GM12801 (cell line): ENCODE results near the gene AATK.

Experiments
- CTCF ChIP-seq: IDR thresholded peaks from one replicate; pipeline ENCODE4 v1.5.1; 2011; ENCODE audit warnings: control low read depth; ENCODE audit not compliant: insufficient read length; ENCODE audit errors: extremely low read depth

Gene AATK

DNA sequence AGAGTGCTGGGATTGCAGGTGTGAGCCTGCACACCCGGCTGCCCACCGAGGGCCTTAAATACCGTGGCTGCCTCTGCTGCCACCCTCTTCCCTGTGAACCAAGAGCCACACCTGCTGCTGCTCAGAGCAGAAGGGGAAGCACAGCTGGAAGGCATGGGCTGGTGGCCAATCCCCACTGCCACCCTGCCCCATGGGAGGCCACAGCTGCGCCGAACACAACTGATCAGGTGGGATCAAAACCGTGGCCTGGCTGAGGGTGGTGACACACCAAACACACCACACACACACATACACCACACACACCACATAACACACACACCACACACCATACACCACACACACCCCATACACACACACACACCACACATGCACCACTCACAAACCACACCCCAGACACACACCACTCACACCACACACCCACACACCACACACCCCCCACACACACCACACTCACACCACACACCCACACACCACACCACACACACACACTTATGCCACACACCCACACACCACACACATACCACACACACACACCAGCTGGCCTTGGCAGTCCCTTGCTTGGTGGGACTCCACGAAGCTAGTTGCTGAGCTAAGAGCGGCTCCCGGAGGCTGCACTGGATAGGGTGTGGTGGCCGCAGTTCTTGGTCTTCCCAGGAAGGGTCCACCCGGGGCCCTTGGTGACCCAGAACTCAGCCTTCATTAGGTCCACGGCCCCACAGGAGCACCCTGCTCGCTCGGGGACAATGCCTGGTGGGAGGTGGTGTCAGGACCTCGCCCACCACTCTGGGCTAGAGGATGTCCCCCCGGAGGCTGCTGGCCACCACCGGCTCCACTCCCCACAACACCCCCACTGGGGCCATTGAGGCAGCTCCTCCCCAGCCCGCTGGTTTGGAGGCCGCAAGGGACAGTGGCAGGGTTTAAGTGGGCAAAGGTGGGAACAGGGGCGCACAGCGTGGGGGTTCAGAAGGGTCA lies 41.9 kb upstream of the AATK start:
- no peak for TF ChIP-seq CTCF

- TF ChIP-seq CTCF = no peak
These were observed 40.6 kb upstream of the AATK start for GRCh38 chr17:81206657-81207056.

GRCh38 chr17:81206166-81206565 lies 40.1 kb upstream of the AATK start:
- TF ChIP-seq CTCF = no peak

- TF ChIP-seq CTCF = no peak
These were observed 38.6 kb upstream of the AATK start for GRCh38 chr17:81204578-81204977.

GRCh38 chr17:81203136-81203535 lies 37.1 kb upstream of the AATK start:
- TF ChIP-seq CTCF = no peak

DNA sequence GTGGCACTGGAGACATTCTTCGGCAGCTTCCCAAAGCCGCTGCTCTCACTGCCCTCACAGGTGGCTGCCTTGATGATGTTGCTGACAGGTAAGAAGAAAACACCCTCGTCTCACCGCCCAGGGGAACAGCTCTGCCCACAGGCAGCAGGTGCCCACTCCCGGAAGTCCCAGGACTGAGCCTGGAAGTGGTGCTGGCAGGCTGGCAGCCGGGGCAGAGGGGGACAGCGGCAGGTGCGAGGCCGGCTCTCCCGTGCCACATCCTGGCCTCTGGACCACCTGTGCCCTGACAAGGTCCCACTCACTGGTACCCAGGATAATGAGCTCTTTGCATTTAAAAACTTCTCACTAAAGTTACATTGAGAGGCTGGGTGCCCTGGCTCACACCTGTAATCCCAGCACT lies 36.3 kb upstream of the AATK start:
- no peak for TF ChIP-seq CTCF

- TF ChIP-seq CTCF = no peak
These were observed 34.9 kb upstream of the AATK start for GRCh38 chr17:81200695-81201580.
